PC-9 (cell line): Measurements from ENCODE around the gene AIFM1.

Experiments used
- CTCF ChIP-seq: fragments of 200-600 bp; sonication (generic); conservative IDR thresholded peaks from 2 replicates; pipeline ENCODE4 v1.6.1; 2017; ENCODE audit warnings: mixed run types, antibody characterized with exemption, mild to moderate bottlenecking, moderate library complexity
- EZH2 ChIP-seq: fragments of 200-600 bp; sonication (generic); IDR thresholded peaks from 2 replicates; pipeline ENCODE4 v1.8.0; 2017; ENCODE audit warnings: antibody characterized with exemption, low read depth

GRCh38 chrX:130097507-130098209 lies 68.0 kb downstream of the AIFM1 start:
- TF ChIP-seq CTCF = no peak
- no peak for TF ChIP-seq EZH2
